Naive thymus-derived CD4-positive, alpha-beta T cell (primary cell): ENCODE data around the gene CLOCK. TPM values are rescaled to one million over a fixed set of nuclear protein-coding genes. Genes with fewer than 3 reads are reported as not detected.

Experiments used
- ATAC-seq: fragments of 150-1000 bp; cut with Tn5 transposase; 2 replicates; pipeline ENCODE4 v1.10.0; 2021; ENCODE audit warnings: mild to moderate bottlenecking, moderate library complexity
- CTCF ChIA-PET: fragments of 350-600 bp; sonication (Branson Sonifier 250); formaldehyde crosslinking; loops from one replicate; lab custom pipeline; 2021; ENCODE audit warnings: antibody characterized with exemption; lab: Charles Lee
- POLR2A ChIA-PET: fragments of 350-600 bp; sonication (Branson Sonifier 250); formaldehyde crosslinking; loops from one replicate; lab custom pipeline; 2021; ENCODE audit warnings: antibody characterized with exemption, inconsistent platforms; lab: Charles Lee
- DNase-seq, 9 donors: peaks; one replicate each; pipeline versions ENCODE4 v3.0.0 to v3.0.0-alpha.2; 2020 to 2022; ENCODE audit warnings: mixed read lengths in 1 of 9
- H3K27ac ChIP-seq: one replicate; pipeline ENCODE4 v1.7.0; 2013; ENCODE audit warnings: mild to moderate bottlenecking, low read depth, low read length, moderate library complexity
- H3K27me3 ChIP-seq, 2 donors: one replicate each; pipeline ENCODE4 v1.7.0; 2013; ENCODE audit warnings: low read length in 2 of 2, mild to moderate bottlenecking in 2 of 2, moderate library complexity in 2 of 2; ENCODE audit not compliant: control insufficient read depth in 2 of 2, insufficient read depth in 2 of 2
- H3K36me3 ChIP-seq, 3 experiments: 1 replicate in 2 of 3; 2 replicates in 1 of 3; pipeline ENCODE4 v1.7.0; 2013; ENCODE audit warnings: low read length in 3 of 3, mild to moderate bottlenecking in 3 of 3, moderate library complexity in 1 of 3; ENCODE audit not compliant: insufficient read depth in 3 of 3, control insufficient read depth in 2 of 3
- H3K4me1 ChIP-seq, 2 donors: one replicate each; pipeline ENCODE4 v1.7.0; 2013; ENCODE audit warnings: low read length in 2 of 2, mild to moderate bottlenecking in 2 of 2, moderate library complexity in 1 of 2; ENCODE audit not compliant: control insufficient read depth in 2 of 2, insufficient read depth in 2 of 2
- H3K4me3 ChIP-seq: 2 replicates; pipeline ENCODE4 v1.7.0; 2013; ENCODE audit warnings: mild to moderate bottlenecking, low read length
- H3K9me3 ChIP-seq, 3 experiments: 1 replicate in 2 of 3; 2 replicates in 1 of 3; pipeline ENCODE4 v1.7.0; 2013; ENCODE audit warnings: low read length in 3 of 3; ENCODE audit not compliant: control insufficient read depth in 2 of 3
- H3K27ac Mint-ChIP-seq, 9 donors: one replicate each; pipeline ENCODE4 v1.8.0; 2020 to 2022; ENCODE audit warnings: mixed read lengths in 9 of 9, mild to moderate bottlenecking in 8 of 9, moderate library complexity in 5 of 9, inconsistent platforms in 2 of 9
- H3K27me3 Mint-ChIP-seq, 5 donors: one replicate each; pipeline ENCODE4 v1.8.0; 2021 to 2022; ENCODE audit warnings: mixed read lengths in 5 of 5, mild to moderate bottlenecking in 1 of 5
- H3K36me3 Mint-ChIP-seq, 5 donors: one replicate each; pipeline ENCODE4 v1.8.0; 2020 to 2022; ENCODE audit warnings: mixed read lengths in 5 of 5, mild to moderate bottlenecking in 3 of 5, inconsistent platforms in 1 of 5
- H3K4me1 Mint-ChIP-seq, 7 donors: one replicate each; pipeline ENCODE4 v1.8.0; 2020 to 2022; ENCODE audit warnings: mixed read lengths in 7 of 7, mild to moderate bottlenecking in 3 of 7, inconsistent platforms in 1 of 7
- H3K4me3 Mint-ChIP-seq, 10 donors: one replicate each; pipeline ENCODE4 v1.8.0; 2020 to 2022; ENCODE audit warnings: mild to moderate bottlenecking in 10 of 10, mixed read lengths in 10 of 10, moderate library complexity in 6 of 10, inconsistent platforms in 2 of 10
- H3K9me3 Mint-ChIP-seq, 11 donors: one replicate each; pipeline ENCODE4 v1.8.0; 2020 to 2022; ENCODE audit warnings: mixed read lengths in 11 of 11, mild to moderate bottlenecking in 4 of 11, inconsistent platforms in 1 of 11, moderate library complexity in 1 of 11
- intact Hi-C, 2 donors: fragments of 100-400 bp; cut with micrococcal nuclease; formaldehyde crosslinking; loops; one replicate each; pipeline ENCODE4 v1.15.1; 2023
- polyA plus RNA-seq, 2 donors: library from polyadenylated mRNA; unstranded; fragments of 300-500 nt; fragmentation: Illumina TruSeq; gene quantifications; one replicate each; pipeline ENCODE4 v1.2.3, GENCODE V29; 2021
- total RNA-seq, 6 experiments: library from RNA in 5 of 6; stranded (reverse) in 5 of 6; gene quantifications; 1 replicate in 5 of 6; 2 replicates in 1 of 6; pipeline ENCODE4 v1.2.3 and lab custom pipeline; 2021 to 2026

CLOCK gene
- total and polyA plus RNA-seq, 7 experiments from 2014 or later: 4.6 to 12.6 (median 8.6) TPM

GRCh38 chr4:55517526-55518229 lies 29.0 kb downstream of the CLOCK start:
- H3K4me3 Mint-ChIP-seq: no peak overlapping the region
- H3K27me3 Mint-ChIP-seq: no peaks in the 10 kb centered on the region
- Histone ChIP-seq H3K4me1 (no peaks in the 10 kb centered on the region), H3K4me3 (no peak overlapping the region), H3K27me3 (no peaks in the 10 kb centered on the region), H3K27ac (no peak overlapping the region), H3K36me3 (no peaks in the 10 kb centered on the region), H3K9me3 (no peaks in the 10 kb centered on the region)
- H3K4me1 Mint-ChIP-seq: peaks cover 0 to 15% (median 7%) of the 10 kb centered on the region in 7 donors
- H3K27ac Mint-ChIP-seq: no peak overlapping the region
- peaks cover 0 to 13% (median under 1%) of the 10 kb centered on the region in 11 donors for H3K9me3 Mint-ChIP-seq
- peaks cover 0 to 28% (median 17%) of the 10 kb centered on the region in 5 donors for H3K36me3 Mint-ChIP-seq
- ChIA-PET CTCF (no interaction called here), POLR2A (no interaction called here)
- DNase-seq (no peak), ATAC-seq (no peak)
- intact Hi-C loops: no loop called here

GRCh38 chr4:55512922-55513571 lies 33.7 kb downstream of the CLOCK start:
- H3K27me3 Mint-ChIP-seq: no peaks in the 10 kb centered on the region
- ChIA-PET CTCF (no interaction called here), POLR2A (no interaction called here)
- no peak for ATAC-seq
- Histone ChIP-seq H3K4me3 (no peak overlapping the region), H3K27me3 (no peaks in the 10 kb centered on the region), H3K36me3 (no peaks in the 10 kb centered on the region), H3K27ac (no peak overlapping the region), H3K4me1 (peaks cover 0 to 8% of the 10 kb centered on the region in 2 donors), H3K9me3 (no peaks in the 10 kb centered on the region)
- intact Hi-C loops: no loop called here
- H3K36me3 Mint-ChIP-seq: peaks cover 0 to 33% (median 6%) of the 10 kb centered on the region in 5 donors
- H3K4me1 Mint-ChIP-seq: peaks cover 5 to 34% (median 24%) of the 10 kb centered on the region in 7 donors
- H3K4me3 Mint-ChIP-seq: no peak overlapping the region
- no peak for DNase-seq
- H3K9me3 Mint-ChIP-seq: peaks cover 0 to 15% (median 2%) of the 10 kb centered on the region in 11 donors
- H3K27ac Mint-ChIP-seq: no peak overlapping the region

- Histone ChIP-seq H3K36me3 (no peaks in the 10 kb centered on the region), H3K4me1 (peaks cover 0 to 8% of the 10 kb centered on the region in 2 donors), H3K27ac (no peak overlapping the region), H3K27me3 (no peaks in the 10 kb centered on the region), H3K4me3 (no peak overlapping the region), H3K9me3 (no peaks in the 10 kb centered on the region)
- intact Hi-C loops: no loop called here
- ChIA-PET CTCF (no interaction called here), POLR2A (no interaction called here)
- ATAC-seq (no peak), DNase-seq (no peak)
- Mint-ChIP-seq H3K4me3 (no peak overlapping the region), H3K4me1 (peaks cover 5 to 28% (median 24%) of the 10 kb centered on the region in 7 donors), H3K27ac (no peak overlapping the region), H3K9me3 (peaks cover 0 to 12% (median 2%) of the 10 kb centered on the region in 11 donors), H3K36me3 (peaks cover 0 to 33% (median 7%) of the 10 kb centered on the region in 5 donors), H3K27me3 (no peaks in the 10 kb centered on the region)
Measured at GRCh38 chr4:55512077-55512476, 34.6 kb downstream of the CLOCK start.

- CTCF ChIA-PET: no interaction called here
- H3K36me3 Mint-ChIP-seq: peaks cover 0 to 35% (median 9%) of the 10 kb centered on the region in 5 donors
- POLR2A ChIA-PET: interaction anchor here (1.2 kb wide), 1 partner anchor 9 kb away, joined by 3 read pairs; no protein-coding TSS in a partner anchor
Measured at GRCh38 chr4:55510685-55511084, 36.0 kb downstream of the CLOCK start.

GRCh38 chr4:55509266-55509665 lies 37.4 kb downstream of the CLOCK start:
- Mint-ChIP-seq H3K4me3 (no peak overlapping the region), H3K36me3 (peaks cover 0 to 35% (median 13%) of the 10 kb centered on the region in 5 donors), H3K9me3 (peaks cover 0 to 9% (median 3%) of the 10 kb centered on the region in 11 donors), H3K4me1 (peaks cover 5 to 26% (median 20%) of the 10 kb centered on the region in 7 donors), H3K27ac (no peak overlapping the region), H3K27me3 (no peaks in the 10 kb centered on the region)
- H3K27ac ChIP-seq: no peak overlapping the region
- no peaks in the 10 kb centered on the region for H3K27me3 ChIP-seq
- no peaks in the 10 kb centered on the region for H3K9me3 ChIP-seq
- no peak overlapping the region for H3K4me3 ChIP-seq
- POLR2A ChIA-PET: no interaction called here
- CTCF ChIA-PET: interaction anchor here (0.6 kb wide), 1 partner anchor 13 kb away, joined by 4 read pairs; no protein-coding TSS in a partner anchor
- peaks cover 0 to 8% of the 10 kb centered on the region in 2 donors for H3K4me1 ChIP-seq
- no peaks in the 10 kb centered on the region for H3K36me3 ChIP-seq
- ATAC-seq (no peak), DNase-seq (no peak)
- intact Hi-C loops: no loop called here

More at GRCh38 chr4:55510685-55511084, 36.0 kb downstream of the CLOCK start:
- no peaks in the 10 kb centered on the region for H3K27me3 ChIP-seq
- no peak overlapping the region for H3K4me3 Mint-ChIP-seq
- intact Hi-C loops: no loop called here
- H3K4me1 Mint-ChIP-seq: peaks cover 5 to 27% (median 20%) of the 10 kb centered on the region in 7 donors
- peaks cover 0 to 9% (median 3%) of the 10 kb centered on the region in 11 donors for H3K9me3 Mint-ChIP-seq
- H3K36me3 ChIP-seq: no peaks in the 10 kb centered on the region
- no peaks in the 10 kb centered on the region for H3K9me3 ChIP-seq
- DNase-seq (no peak), ATAC-seq (no peak)
- H3K4me3 ChIP-seq: no peak overlapping the region
- H3K27me3 Mint-ChIP-seq: no peaks in the 10 kb centered on the region
- H3K27ac ChIP-seq: no peak overlapping the region
- peaks cover 0 to 8% of the 10 kb centered on the region in 2 donors for H3K4me1 ChIP-seq
- H3K27ac Mint-ChIP-seq: no peak overlapping the region

GRCh38 chr4:55507612-55508011 lies 39.1 kb downstream of the CLOCK start:
- H3K4me3 ChIP-seq: no peak overlapping the region
- no peak overlapping the region for H3K27ac Mint-ChIP-seq
- CTCF ChIA-PET: interaction anchor here (0.7 kb wide), 1 partner anchor 11 kb away, joined by 3 read pairs; no protein-coding TSS in a partner anchor
- no peaks in the 10 kb centered on the region for H3K9me3 ChIP-seq
- peaks cover 0 to 8% of the 10 kb centered on the region in 2 donors for H3K4me1 ChIP-seq
- H3K27me3 Mint-ChIP-seq: no peaks in the 10 kb centered on the region
- H3K4me1 Mint-ChIP-seq: peaks cover 5 to 26% (median 21%) of the 10 kb centered on the region in 7 donors
- H3K9me3 Mint-ChIP-seq: peaks cover 0 to 6% (median 2%) of the 10 kb centered on the region in 11 donors
- DNase-seq (no peak), ATAC-seq (no peak)
- POLR2A ChIA-PET: no interaction called here
- no peak overlapping the region for H3K27ac ChIP-seq
- H3K27me3 ChIP-seq: no peaks in the 10 kb centered on the region
- H3K4me3 Mint-ChIP-seq: no peak overlapping the region
- intact Hi-C loops: no loop called here
- peaks cover 0 to 42% (median 21%) of the 10 kb centered on the region in 5 donors for H3K36me3 Mint-ChIP-seq
- no peaks in the 10 kb centered on the region for H3K36me3 ChIP-seq
